A549 (cell line): ENCODE data around the gene PCNX3. TPM values are rescaled to one million over a fixed set of nuclear protein-coding genes. Genes with fewer than 3 reads are reported as not detected.

Experiments
- ATAC-seq, 2 experiments: fragments of 200-7000 bp in 1 of 2; fragments of >200 bp in 1 of 2; cut with Nextera tagmentation in 1 of 2; cut with Tn5 transposase in 1 of 2; 3 replicates each; pipeline versions ENCODE4 v1.8.0 to v1.9.1; 2018 to 2020; ENCODE audit warnings: mild to moderate bottlenecking in 1 of 2, moderate library complexity in 1 of 2
- CTCF ChIA-PET: fragments of 300-600 bp; sonication (Branson Sonifier 250); formaldehyde crosslinking; extraction: SDS; loops from one replicate; lab custom pipeline; 2021; ENCODE audit warnings: antibody characterized with exemption, inconsistent platforms; lab: Yijun Ruan, JAX
- POLR2A ChIA-PET: fragments of 350-600 bp; formaldehyde crosslinking; extraction: SDS; loops from one replicate; lab custom pipeline; 2021; ENCODE audit warnings: antibody characterized with exemption, inconsistent platforms; lab: Yijun Ruan, JAX
- DNase-seq, 2 experiments: peaks; one replicate each; pipeline versions ENCODE4 v3.0.0 to v3.0.0-alpha.2; 2011 to 2016; ENCODE audit warnings: low read depth in 1 of 2, low spot score in 1 of 2
- FAIRE-seq: peaks from 2 replicates; lab custom pipeline; 2011; peaks lifted over from hg19 to GRCh38; lab: Jason Lieb, UNC
- H3K27ac ChIP-seq, 2 experiments: fragments of >200 bp; sonication (Bioruptor Twin); formaldehyde crosslinking; 3 replicates each; pipeline ENCODE4 v1.5.1; 2016 to 2017
- H3K4me1 ChIP-seq: fragments of >200 bp; sonication (Bioruptor Twin); formaldehyde crosslinking; 3 replicates; pipeline ENCODE4 v1.6.1; 2016
- H3K4me2 ChIP-seq: fragments of >200 bp; sonication (Bioruptor Twin); formaldehyde crosslinking; 3 replicates; pipeline ENCODE4 v1.6.1; 2016
- H3K4me3 ChIP-seq: fragments of >200 bp; sonication (Bioruptor Twin); formaldehyde crosslinking; 3 replicates; pipeline ENCODE4 v1.5.1; 2016
- H3K9me3 ChIP-seq: fragments of >200 bp; sonication (Bioruptor Twin); formaldehyde crosslinking; 3 replicates; pipeline ENCODE4 v1.6.1; 2016
- CEBPB ChIP-seq, 2 experiments: fragments of >200 bp in 1 of 2; sonication (Bioruptor Twin) in 1 of 2; formaldehyde crosslinking in 1 of 2; IDR thresholded peaks; 2 replicates each; pipeline ENCODE4 v1.6.1; 2012 to 2016
- CHD2 ChIP-seq: fragments of 150-350 bp; IDR thresholded peaks from 2 replicates; pipeline ENCODE4 v1.6.1; 2014; ENCODE audit warnings: low read length; ENCODE audit not compliant: partially characterized antibody
- EHMT2 ChIP-seq: fragments of 200-600 bp; sonication (generic); IDR thresholded peaks from 2 replicates; pipeline ENCODE4 v1.6.1; 2016; ENCODE audit warnings: antibody characterized with exemption, low read depth, mild to moderate bottlenecking, moderate library complexity
- HEYL ChIP-seq: fragments of 250-450 bp; sonication (Bioruptor Pico); IDR thresholded peaks from 2 replicates; pipeline ENCODE4 v1.8.0; 2021; ENCODE audit warnings: mild to moderate bottlenecking, moderate library complexity
- KDM1A ChIP-seq: fragments of 200-600 bp; sonication (generic); IDR thresholded peaks from 2 replicates; pipeline ENCODE4 v1.6.1; 2016; ENCODE audit warnings: low read depth, mild to moderate bottlenecking
- MAFK ChIP-seq: fragments of 450-650 bp; IDR thresholded peaks from 2 replicates; pipeline ENCODE4 v1.6.1; 2014; ENCODE audit not compliant: partially characterized antibody
- NPAS2 ChIP-seq: fragments of 250-450 bp; sonication (Bioruptor Pico); IDR thresholded peaks from 2 replicates; pipeline ENCODE4 v1.8.0; 2022; ENCODE audit warnings: mild to moderate bottlenecking, moderate library complexity, borderline replicate concordance
- POLR2AphosphoS2 ChIP-seq: conservative IDR thresholded peaks from 2 replicates; pipeline ENCODE4 v1.6.1; 2012; ENCODE audit warnings: low read length, improper control_type of control experiment, inconsistent platforms
- RNF2 ChIP-seq: fragments of 200-600 bp; sonication (generic); IDR thresholded peaks from 2 replicates; pipeline ENCODE4 v1.6.1; 2016; ENCODE audit warnings: low read depth, mild to moderate bottlenecking, antibody characterized with exemption, moderate library complexity, borderline replicate concordance
- SMC3 ChIP-seq: fragments of >200 bp; sonication (Bioruptor Twin); formaldehyde crosslinking; IDR thresholded peaks from 3 replicates; pipeline ENCODE4 v1.6.1; 2018; ENCODE audit warnings: inconsistent platforms
- WGBS: methylation state at CpG from one replicate; pipeline ENCODE4 v1.1.6; 2017; ENCODE audit errors: missing lambda C conversion rate; 5-methylcytosine and 5-hydroxymethylcytosine counted together
- polyA plus RNA-seq, 4 experiments: library from polyadenylated mRNA; depleted of rRNA in 3 of 4; stranded (reverse); fragments of >200 nt; fragmentation: RNase III in 1 of 4; extraction: RNeasy Plus Mini Kit Qiagen cat#74134 plus additional on column Dnase treatment in 1 of 4; gene quantifications; 2 replicates in 3 of 4; 3 replicates in 1 of 4; pipeline ENCODE4 v1.2.3, GENCODE V29; 2011 to 2017
- TF ChIP-seq, protein P1 (sequence below): fragments of 250-450 bp; sonication (Bioruptor Pico); IDR thresholded peaks from 2 replicates; pipeline ENCODE4 v1.5.0; 2020; ENCODE audit warnings: low read depth, mild to moderate bottlenecking, moderate library complexity
- TF ChIP-seq, protein P2 (sequence below): fragments of >200 bp; sonication (Bioruptor Twin); formaldehyde crosslinking; IDR thresholded peaks from 3 replicates; pipeline ENCODE4 v1.6.1; 2016
- TF ChIP-seq, protein P3 (sequence below): fragments of 250-450 bp; sonication (Bioruptor Pico); IDR thresholded peaks from 2 replicates; pipeline ENCODE4 v1.5.0; 2021; ENCODE audit warnings: mild to moderate bottlenecking, moderate library complexity, borderline replicate concordance

The PCNX3 gene
- polyA plus RNA-seq, 2 of the 4 experiments (the other 2 are of a cell fraction): 14.2 to 29.7 TPM

DNA sequence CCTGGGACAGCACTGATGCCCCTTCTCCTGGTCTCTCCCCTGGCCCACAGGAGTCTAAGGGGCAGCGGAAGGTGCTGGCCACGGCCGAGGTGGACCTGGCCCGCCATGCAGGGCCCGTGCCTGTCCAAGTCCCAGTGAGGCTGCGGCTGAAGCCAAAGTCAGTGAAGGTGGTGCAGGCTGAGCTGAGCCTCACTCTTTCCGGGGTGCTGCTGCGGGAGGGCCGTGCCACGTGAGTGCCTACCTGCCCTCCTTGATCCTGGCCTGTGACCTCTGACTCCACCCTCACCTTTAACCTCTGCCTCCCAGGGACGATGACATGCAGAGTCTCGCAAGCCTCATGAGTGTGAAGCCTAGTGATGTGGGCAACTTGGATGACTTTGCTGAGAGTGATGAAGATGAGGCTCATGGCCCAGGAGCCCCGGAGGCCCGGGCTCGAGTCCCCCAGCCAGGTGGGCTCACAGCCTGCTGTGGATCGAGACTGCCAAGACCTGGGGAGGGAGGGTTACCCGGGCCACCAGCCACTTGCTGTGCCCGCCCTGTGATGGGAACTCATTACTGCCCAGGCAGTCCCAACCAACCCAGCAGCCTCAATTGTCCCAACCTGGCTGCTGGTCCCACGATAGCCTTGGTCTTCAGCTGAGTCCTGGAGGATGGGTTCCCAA lies 35.4 kb upstream of the PCNX3 start:
- no peak for FAIRE-seq
- H3K4me3 ChIP-seq: no peak overlapping the region
- 96% methylated on average over 15 of the region's 19 CpGs for WGBS
- no peak overlapping the region for H3K27ac ChIP-seq
- ChIA-PET POLR2A (no interaction called here), CTCF (interaction anchor here (1.2 to 6.6 kb wide), 4 partner anchors 8 to 14 kb away, joined by 4 to 58 read pairs (median 35); partner anchors contain the start of genes FAM89B and KCNK7)
- H3K4me1 ChIP-seq: peaks cover 28% of the 10 kb centered on the region
- TF ChIP-seq KDM1A: no peak
- no peak for TF ChIP-seq NPAS2
- TF ChIP-seq MAFK: no peak
- TF ChIP-seq EHMT2: no peak
- TF ChIP-seq, protein P1, sequence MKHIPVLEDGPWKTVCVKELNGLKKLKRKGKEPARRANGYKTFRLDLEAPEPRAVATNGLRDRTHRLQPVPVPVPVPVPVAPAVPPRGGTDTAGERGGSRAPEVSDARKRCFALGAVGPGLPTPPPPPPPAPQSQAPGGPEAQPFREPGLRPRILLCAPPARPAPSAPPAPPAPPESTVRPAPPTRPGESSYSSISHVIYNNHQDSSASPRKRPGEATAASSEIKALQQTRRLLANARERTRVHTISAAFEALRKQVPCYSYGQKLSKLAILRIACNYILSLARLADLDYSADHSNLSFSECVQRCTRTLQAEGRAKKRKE: no peak
- no peak overlapping the region for H3K4me2 ChIP-seq
- no peaks in the 10 kb centered on the region for H3K9me3 ChIP-seq
- no peak for ATAC-seq
- DNase-seq: no peak

DNA sequence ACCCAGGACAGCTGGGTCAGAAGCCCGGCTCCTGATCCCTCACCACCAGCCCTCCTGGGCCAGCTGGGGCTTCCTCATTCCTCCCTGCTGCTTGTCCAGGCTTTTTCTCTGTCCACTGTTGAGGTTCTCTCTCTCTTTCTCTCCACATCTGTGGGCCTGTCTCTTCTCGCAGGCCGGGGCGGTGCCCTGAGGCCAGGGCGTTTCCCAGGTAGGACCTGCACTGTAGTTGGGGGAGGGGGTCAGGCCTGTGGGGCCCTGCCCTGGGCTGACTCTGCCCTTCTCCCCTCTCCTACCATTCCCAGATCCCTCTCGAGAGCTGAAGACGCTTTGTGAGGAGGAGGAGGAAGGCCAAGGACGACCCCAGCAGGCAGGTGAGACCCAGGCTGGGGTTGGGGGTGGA lies 34.8 kb upstream of the PCNX3 start:
- TF ChIP-seq, protein P1: no peak
- TF ChIP-seq MAFK: no peak
- TF ChIP-seq CHD2: no peak
- TF ChIP-seq POLR2AphosphoS2: no peak
- TF ChIP-seq HEYL (CRISPR knock-in tag): no peak
- CTCF ChIA-PET: interaction anchor here (1.2 to 6.6 kb wide), 3 partner anchors 8 to 13 kb away, joined by 4 to 58 read pairs (median 26); partner anchors contain the start of genes FAM89B and KCNK7
- no peak overlapping the region for H3K27ac ChIP-seq
- FAIRE-seq (no peak), DNase-seq (no peak), ATAC-seq (no peak)
- POLR2A ChIA-PET: no interaction called here
- no peak overlapping the region for H3K4me3 ChIP-seq
- H3K4me2 ChIP-seq: no peak overlapping the region
- no peaks in the 10 kb centered on the region for H3K9me3 ChIP-seq
- WGBS: 93% methylated on average over 8 of the region's 8 CpGs
- H3K4me1 ChIP-seq: peaks cover 24% of the 10 kb centered on the region

DNA sequence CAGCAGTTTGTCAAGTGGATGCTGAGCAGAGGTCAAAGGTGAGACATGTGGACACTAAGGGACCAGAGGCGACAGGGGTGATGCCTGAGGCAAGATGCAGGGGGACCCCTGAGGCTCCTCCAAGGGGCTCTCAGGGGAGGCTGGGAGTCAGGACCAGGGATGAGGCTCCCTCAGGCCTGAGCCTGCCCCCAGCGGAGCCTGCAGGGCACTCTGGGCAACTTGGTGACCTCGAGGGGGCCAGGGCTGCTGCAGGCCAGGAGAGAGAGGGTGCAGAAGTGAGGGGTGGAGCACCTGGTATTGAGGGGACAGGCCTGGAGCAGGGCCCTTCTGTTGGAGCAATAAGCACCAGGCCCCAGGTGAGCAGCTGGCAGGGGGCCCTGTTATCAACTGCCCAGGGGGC lies 33.6 kb upstream of the PCNX3 start:
- H3K4me2 ChIP-seq: no peak overlapping the region
- H3K4me3 ChIP-seq: no peak overlapping the region
- peaks cover 18% of the 10 kb centered on the region for H3K4me1 ChIP-seq
- no peak for DNase-seq
- no peak overlapping the region for H3K27ac ChIP-seq
- H3K9me3 ChIP-seq: no peaks in the 10 kb centered on the region
- FAIRE-seq: no peak
- POLR2A ChIA-PET: no interaction called here
- no peak for ATAC-seq
- TF ChIP-seq, protein P2, sequence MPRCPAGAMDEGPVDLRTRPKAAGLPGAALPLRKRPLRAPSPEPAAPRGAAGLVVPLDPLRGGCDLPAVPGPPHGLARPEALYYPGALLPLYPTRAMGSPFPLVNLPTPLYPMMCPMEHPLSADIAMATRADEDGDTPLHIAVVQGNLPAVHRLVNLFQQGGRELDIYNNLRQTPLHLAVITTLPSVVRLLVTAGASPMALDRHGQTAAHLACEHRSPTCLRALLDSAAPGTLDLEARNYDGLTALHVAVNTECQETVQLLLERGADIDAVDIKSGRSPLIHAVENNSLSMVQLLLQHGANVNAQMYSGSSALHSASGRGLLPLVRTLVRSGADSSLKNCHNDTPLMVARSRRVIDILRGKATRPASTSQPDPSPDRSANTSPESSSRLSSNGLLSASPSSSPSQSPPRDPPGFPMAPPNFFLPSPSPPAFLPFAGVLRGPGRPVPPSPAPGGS: no peak
- TF ChIP-seq CEBPB (IDR thresholded peaks at IDR 0.05) (no peak), RNF2 (no peak), SMC3 (no peak)
- TF ChIP-seq, protein P3, sequence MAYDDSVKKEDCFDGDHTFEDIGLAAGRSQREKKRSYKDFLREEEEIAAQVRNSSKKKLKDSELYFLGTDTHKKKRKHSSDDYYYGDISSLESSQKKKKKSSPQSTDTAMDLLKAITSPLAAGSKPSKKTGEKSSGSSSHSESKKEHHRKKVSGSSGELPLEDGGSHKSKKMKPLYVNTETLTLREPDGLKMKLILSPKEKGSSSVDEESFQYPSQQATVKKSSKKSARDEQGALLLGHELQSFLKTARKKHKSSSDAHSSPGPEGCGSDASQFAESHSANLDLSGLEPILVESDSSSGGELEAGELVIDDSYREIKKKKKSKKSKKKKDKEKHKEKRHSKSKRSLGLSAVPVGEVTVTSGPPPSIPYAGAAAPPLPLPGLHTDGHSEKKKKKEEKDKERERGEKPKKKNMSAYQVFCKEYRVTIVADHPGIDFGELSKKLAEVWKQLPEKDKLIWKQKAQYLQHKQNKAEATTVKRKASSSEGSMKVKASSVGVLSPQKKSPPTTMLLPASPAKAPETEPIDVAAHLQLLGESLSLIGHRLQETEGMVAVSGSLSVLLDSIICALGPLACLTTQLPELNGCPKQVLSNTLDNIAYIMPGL (CRISPR knock-in tag): no peak
- 86% methylated on average over 3 of the region's 3 CpGs for WGBS
- CTCF ChIA-PET: interaction anchor here (2.1 to 14.6 kb wide), 4 partner anchors 9 to 41 kb away, joined by 13 to 249 read pairs (median 37); partner anchors contain the start of genes FAM89B, MAP3K11 and PCNX3
